ENCODE measurements around the gene REPS2.

Gene REPS2

DNA sequence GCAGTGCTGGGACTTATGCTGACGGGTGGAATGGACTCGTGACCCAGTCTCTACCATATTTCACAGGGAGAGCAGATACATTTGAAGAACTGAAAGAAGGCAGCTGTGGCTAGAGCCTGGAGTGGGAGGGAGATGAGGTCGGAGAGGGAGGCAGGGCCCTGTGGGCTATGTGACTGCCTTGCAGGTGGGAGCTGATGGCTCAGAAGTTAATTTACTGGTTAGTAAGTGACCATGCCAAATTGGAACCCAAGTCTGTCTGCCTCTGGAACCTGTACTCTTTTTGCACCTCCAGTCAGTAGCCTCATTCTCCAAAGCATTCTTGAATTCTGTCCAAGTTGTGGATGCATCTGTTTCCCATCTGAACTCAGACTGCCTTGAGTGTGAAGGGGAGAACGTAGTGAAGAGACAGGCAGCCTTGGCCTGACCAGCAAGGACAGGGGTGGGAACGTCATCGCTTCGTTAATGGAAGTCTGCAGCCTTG lies 92.3 kb downstream of the REPS2 start:
- no peak for DNase-seq

DNA sequence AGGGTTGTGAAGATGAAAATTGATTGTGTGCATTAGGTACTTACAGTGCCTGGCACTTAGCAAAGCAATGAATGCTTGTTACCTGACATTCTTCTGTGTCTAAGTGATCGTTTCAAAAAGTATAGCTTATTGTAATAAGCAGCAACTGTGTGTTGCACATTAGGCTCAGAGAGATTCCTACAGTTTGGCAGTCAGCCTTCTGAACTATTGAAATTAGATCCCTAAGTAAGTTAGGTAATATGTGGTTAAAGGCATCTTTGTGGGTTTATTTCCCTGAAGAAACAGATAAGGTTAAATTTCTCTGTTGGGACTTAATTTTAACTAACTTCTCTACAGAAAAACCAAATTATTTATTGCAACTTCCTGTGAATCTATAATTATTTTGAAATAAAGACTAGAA lies 93.4 kb downstream of the REPS2 start:
- DNase-seq, result no peak

DNA sequence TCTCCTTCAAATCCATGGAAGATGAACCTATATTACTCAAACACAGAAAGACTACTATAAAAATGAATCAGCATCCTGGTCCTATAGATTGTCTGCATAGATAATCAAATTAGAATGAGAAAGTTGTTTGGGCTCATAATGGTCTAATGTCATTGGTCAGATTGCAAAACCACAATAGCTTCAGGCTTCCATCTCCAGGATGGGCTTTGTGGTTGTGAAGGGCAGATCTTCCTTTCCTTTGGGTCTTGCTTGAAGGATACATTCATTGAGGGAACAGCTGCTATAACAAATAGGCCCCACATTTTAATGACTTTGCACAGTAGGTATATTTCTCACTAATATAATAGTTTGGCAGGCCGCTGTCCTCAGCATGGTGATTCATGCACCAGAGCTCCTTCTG lies 94.3 kb downstream of the REPS2 start:
- DNase-seq, result no peak

DNA sequence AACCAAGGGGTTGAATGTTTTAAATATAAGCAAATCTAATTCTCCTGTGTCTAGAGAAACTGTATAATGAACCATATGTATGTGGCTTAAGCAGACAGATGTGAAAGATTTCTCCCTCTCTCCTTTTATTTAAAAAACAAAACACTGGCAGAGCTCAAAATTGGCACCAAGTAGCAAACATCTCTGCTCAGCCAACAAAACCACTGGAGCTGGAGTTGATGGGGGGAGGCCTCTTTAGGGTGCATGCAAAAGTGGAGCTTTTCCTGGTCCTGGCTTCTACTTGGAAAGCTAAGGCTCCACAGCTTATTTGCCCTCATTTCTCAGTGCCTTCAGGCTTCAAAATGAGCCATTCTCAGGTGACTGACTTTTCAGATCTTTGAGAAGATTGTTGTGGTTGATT lies 95.6 kb downstream of the REPS2 start:
- DNase-seq, result no peak

DNA sequence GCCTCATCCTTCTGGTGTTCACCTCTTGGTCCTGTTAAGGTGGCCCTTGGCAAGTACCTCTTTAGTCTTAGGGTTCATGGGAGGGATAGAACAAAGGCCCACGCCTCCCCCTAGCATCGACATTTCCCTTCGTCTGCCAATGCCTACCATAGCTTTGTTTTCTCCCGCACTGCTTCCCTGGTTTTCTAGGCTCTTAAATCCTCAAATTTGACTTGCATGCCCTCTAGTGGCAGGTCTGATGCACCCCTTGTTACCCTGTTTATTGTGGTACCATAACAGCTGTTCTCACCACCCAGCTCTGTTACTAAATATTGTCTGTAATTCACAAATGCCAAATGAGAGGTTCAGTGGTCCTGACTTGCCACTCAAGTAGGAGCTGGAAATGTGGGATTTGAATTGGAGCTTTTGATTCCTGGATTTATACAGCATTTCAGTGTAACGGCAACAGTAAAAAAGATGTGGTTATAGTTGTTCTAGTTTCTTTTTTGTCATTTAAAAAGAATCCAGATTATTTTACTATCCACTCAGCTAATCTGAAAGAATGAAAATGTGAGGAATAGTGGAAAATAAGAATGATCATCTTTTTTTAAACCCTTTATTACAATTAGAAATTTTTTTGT lies 100.1 kb downstream of the REPS2 start:
- peak; percentile 16 for DNase-seq

DNA sequence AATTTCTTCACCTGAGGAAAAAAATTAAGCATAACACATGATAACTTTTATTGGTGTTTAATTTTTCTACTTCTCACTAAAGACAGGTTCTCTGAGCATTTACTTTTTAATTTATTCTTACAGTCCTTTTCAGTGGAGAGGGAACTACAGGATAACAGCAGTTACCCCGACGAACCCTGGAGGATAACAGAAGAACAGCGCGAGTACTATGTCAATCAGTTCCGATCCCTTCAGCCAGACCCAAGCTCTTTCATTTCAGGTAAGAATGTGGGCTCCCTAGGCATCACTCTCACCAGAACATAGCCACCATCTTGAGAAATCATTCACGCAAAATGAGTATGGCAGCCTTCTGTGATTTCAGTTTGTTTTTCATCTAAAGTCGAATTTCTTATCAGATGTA lies 100.8 kb downstream of the REPS2 start:
- DNase-seq, result no peak

DNA sequence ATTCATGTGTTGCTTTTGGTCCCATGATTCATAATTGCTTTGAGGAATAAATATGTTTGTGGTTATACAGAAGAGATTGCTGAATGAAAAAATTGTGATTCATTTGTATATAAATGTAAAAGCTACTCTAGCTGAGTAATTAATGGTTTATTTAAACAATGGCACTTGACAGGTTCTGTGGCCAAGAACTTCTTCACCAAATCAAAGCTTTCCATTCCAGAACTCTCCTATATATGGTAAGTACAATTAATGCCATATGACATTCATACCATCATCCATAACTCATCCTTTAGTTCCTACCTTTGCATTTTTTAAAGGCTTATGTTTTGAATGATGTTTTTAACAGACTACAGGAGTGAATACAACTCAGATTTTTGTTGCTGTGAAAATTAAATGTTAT lies 105.8 kb downstream of the REPS2 start:
- DNase-seq, result no peak

DNA sequence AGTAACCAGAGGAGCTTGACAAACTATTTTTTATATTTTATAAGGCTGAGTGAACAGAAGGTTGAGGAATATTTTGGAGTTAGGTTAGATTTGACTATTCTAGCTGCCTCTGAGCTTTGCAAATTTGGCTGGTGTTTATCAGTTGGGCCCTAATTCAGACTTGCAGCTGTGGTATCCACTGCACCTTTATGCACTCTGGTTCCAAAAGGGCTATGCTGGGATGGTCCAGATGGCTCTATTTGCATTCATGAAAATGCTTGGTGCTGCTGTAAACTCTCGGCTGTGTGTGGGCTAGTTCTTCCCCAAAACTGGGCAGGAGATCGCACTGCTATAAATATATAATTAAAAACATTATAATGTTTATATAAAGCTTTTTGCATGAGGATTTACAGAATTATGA lies 106.3 kb downstream of the REPS2 start:
- no peak for DNase-seq

DNA sequence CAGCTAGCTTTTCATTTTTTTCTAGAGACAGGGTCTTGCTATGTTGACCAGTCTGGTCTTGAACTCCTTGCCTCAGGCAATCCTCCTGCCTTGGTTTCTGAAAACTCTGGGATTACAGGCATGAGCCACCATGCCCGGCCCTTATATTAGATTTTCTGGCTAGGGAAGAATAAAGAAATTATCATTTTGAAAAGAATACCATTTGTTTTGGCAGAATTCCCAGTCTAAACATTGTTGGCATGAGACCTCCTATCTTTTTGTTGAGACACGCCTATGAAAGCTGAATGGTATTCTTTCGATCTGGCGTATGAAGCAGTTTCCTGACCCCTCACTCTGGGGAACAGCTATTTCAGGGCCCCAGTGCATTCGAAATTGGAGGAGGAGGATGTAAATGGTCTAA lies 107.0 kb downstream of the REPS2 start:
- no peak for DNase-seq

DNA sequence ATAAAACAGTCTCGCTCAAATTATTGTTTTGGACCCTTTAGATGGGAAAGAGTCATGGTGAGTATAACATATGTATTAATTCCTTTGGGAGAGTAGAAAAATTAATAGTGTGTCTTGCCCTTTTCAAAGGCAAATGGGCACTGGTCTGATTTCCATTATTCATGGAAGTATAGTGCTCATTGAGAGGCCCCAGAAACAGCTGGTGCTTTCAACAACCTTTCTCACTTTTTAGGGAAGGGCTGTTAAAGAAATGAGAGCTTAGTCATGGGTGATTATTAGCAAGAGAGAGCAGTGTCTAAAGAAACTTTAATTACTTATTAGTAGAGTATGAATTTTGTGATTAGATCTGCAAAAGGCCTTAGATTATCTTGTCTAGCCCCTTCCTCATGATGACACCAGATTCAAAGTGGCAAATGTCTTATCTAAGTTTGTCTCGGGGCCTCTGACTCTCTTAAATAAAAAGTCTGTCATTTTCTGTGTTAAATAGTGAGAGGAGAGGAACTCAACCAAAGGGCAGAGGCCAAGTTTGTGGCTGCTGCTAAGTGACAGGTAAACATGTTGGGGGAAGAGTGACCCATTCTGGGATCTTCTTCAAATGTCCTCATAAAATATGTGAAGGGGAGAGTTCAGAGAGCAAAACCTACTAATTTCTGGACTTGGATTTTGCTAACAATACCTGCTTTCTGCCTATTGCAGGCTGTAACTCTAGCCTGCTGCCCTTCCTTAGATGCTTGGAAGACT lies 110.6 kb downstream of the REPS2 start:
- no peak for DNase-seq

DNA sequence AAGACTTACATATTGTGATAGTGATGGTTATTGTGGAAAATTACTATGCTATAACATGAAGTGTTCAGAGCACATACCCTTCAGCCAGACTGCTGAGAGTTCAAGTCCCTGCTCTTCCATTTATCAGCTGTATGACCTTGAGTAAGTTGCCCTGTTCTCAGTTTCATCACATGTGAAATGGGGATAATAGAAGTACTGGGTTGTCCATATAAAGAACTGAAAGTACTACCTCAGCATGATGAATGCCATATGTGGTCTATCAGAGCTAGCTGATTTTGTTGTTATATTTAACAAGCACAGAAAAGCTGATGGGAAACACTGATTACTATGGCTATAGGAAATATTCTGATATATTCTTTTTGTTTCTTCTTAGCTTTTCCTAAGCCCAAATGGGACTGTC lies 115.6 kb downstream of the REPS2 start:
- DNase-seq, result no peak

DNA sequence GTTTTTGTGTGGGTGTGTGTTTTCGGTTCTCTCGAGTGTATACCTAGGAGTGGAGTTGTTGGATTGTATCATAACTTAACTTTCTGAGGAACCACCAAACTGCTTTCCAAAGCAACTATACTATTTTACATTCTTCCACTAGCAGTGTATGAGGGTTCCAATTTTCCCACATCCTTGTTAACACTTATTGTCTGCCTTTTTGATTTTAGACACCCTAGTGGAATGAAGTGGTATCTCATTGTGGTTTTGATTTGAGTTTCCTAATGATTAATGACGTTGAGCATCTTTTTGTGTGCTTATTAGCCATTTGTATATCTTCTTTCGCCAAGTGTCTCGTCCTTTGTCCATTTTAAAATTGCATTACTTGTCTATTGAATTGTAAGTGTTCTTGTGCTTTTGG lies 118.6 kb downstream of the REPS2 start:
- no peak for DNase-seq

DNA sequence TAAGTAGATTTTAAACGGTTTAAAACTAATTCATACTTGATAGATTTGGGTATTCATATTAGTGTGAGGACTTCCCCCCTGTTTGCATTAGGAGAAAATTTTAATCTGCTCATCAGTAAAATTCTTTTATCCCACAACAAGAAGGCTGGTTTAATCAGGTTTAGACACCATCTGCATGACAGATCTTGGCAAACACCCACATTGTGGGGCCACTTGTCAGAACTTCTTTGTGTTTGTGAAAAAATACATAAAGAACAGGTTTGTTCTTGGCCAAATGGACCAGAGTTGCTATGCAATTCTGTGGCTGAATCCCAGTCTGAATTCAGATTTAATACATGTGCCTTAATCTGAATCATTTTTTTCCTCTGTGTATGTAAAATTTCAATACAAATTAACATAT lies 121.1 kb downstream of the REPS2 start:
- no peak for DNase-seq

DNA sequence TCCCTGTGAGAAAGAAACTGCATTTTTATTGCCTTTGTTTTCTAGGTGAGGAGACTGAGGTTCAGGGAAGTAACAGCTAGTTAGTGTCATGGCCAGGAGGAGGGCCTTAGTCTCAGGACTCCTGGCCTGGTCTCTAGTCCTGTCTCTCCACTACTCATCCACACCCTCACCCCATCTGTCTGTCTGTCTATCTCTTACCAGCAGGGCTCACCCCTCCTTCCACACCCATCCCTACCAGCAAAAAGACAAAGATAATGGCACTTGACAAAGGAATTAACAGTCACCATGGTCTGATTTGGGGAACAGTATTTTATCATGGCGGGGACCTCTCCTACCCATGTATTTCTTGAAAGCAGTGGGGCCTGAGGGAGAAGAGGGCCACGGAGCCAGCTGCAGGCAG lies 125.8 kb downstream of the REPS2 start:
- no peak for DNase-seq

DNA sequence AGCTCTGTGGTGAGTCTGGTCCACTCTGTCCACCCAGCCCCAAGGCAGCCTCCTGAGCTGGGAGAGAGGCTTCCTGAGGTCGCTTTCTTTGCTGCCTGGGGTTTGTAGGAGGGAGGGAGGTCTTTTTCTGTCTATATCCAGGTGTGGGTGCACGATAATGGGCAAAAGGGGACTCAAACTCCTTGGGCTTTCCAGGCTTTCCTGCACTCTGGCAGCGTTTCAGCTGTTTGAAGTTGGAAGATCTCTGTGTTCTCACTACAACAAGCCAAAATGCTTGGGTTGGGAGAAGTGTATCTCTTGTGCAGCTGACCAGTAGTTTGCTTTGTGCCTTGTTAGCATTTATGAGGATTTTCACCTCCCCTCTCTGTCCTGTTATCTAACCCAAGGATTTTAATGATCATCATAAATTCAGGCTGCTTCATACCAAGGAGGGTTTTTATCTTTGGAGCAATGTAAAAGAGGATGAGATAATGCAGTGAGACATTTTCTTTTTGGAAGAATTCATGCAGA lies 126.3 kb downstream of the REPS2 start:
- DNase-seq, result no peak

DNA sequence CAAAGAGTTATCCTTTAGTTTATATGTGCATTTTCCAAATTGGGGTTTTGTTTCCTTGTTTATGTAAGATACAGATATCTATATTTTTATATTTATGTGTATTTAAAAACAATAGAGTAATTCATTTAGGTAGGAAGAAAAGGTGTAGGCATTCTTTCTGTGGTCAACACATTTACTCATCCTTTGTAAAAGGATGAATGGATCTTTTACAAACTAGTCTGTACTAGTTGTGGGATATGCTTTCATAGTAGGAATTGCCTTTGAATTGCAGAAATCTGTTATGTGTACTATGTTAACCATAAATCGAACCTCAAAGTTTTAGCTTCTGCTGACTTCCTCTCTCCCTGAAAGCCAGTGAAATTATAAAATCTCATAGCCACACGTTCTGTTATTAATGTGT lies 128.5 kb downstream of the REPS2 start:
- no peak for DNase-seq

DNA sequence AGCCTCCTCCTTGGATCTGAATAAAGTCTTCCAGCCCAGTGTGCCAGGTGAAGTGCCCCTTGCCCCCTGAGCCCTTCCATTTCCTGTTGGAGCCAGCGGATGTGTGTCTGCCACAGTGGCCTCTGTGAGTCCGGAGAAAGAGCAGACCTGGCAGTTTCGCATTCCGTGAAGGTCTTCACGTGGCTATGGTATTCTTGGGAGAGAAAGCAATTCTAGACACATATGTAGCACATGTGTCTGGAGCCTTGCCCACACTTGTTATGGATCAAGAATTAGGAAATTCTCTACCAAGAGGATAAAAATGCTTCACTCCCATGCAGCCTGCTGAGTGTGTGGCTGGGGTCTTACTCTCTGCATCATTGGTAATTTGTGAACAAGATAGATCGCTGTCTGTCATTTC lies 130.9 kb downstream of the REPS2 start:
- no peak for DNase-seq

DNA sequence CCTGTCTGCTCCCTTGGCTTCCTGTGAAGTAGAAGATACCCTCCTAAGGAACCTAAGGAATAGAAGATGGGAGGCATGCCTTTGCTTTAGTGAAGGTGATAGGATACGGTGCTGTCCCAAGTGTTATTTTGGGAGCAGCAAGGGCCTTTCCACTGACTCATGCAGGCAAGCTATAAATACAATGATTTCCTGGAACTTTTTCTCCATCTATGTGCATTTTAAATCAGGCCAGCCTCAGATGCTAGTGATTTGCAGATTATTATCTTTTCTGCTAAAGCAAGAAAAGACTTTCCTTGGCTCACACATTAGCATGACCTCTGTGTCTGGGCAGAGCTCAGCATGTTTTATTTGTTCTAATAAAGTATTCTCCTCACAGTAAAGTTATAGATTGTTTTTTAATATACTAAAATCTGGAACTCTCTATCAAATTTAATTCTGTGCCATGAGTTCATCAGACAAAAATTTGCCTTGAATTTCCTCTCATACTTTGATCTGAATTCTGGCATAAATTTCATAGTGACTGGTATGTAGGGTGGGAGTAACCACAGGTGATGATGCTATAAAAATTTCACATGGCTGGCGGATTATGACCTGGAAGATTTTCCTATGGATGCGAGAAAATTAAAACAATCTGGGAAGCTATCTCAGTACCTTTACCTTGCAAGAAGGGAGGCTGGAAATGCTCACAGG lies 131.7 kb downstream of the REPS2 start:
- DNase-seq, result no peak

DNA sequence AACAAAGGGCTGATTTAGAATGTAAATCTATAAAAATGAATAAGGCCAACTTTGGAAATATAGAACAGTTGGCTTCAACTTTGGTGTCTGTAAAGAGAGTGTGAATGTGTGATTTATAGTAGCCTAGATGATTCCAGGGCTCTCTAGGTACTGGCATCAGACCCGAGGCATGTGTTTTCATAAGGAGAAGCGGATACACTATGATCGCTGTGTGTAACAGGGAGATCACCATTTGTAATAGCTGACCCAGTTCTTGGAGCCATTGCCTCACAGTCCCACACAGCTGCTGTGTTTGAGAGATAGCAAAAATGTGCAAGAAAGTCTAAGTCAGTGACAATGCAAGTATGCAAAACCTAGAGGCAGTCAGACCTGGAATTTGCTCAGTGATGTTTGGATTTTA lies 135.1 kb downstream of the REPS2 start:
- no peak for DNase-seq

DNA sequence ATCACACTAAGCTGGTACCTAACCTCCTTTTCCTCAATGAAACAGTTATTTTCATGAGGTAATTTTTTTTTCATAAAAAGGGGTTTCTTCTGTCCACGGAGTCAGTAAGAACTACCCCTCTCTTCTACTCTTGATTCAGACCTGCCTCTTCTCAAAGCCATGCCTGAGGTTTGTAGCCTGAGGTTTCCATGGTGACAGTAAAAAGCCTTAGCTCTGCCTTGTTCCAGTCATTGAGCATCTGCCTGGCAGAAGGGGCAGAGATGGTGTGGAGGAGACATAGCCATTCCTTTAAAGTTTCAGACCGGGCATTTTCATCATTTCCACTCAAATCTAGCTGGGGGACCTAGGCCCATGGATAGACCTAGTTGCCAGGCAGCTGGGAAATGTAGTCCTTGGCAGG lies 135.5 kb downstream of the REPS2 start:
- DNase-seq, result no peak

DNA sequence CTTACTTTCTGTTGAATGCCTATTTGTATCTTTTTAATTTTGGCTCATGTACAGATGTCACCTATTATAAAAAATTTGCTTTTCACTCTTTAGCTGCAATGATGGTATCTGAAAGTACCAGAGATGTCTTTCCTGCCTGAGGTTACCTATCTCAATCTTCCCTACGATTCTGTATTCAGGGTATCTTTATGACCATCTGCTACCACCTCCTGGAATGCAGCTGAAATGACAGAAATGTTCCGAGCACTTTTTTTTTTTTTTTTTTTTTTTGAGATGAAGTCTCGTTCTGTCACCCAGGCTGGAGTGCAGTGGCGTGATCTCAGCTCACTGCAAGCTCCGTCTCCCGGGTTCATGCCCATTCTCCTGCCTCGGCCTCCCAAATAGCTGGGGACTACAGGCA lies 136.4 kb downstream of the REPS2 start:
- no peak for DNase-seq

DNA sequence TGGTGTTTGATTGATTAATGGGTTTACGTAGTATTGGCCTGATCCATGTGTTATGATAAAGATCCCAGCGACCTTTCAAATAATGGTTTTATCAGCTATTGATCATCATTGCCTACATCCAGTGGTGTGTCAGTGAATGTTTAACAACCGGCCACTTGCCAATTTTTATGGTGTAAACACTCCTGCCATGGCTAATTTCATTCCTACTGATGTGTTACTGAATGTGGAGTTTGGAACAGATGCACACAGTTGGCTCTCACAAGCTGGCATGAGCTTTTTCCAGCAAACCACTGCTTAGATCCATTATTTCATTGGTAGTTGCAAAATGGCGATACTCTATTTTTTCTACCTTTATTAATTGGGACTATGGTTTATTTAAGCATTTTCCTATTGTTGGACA lies 139.9 kb downstream of the REPS2 start:
- DNase-seq, result no peak

DNA sequence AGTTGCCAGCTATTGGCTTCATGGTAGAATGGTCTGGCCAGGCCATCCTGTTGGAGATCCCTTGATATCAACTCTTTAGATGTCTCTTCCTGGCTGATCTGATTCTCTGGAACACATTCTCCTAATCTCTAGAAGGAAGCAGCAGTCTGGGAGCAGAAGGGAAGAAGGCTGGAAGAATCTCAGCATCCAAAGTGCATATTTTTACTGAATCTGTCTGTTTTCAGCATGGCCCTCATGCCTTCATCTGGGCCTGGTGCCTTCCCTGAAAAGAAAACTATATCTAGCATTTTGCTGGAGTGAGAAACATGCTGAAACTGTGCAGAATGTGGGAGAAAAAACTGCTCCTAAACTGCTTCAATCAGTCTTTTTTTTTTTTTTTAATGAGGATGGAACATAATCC lies 148.7 kb downstream of the REPS2 start:
- DNase-seq, result no peak

Data from activated naive CD4-positive, alpha-beta T cell treated with anti-CD3 and anti-CD28 coated beads, Interleukin-2, amount 50 U/mL, for 16 hours (primary cell).